ENCODE measurements around the gene PGAP3.

The PGAP3 gene

DNA sequence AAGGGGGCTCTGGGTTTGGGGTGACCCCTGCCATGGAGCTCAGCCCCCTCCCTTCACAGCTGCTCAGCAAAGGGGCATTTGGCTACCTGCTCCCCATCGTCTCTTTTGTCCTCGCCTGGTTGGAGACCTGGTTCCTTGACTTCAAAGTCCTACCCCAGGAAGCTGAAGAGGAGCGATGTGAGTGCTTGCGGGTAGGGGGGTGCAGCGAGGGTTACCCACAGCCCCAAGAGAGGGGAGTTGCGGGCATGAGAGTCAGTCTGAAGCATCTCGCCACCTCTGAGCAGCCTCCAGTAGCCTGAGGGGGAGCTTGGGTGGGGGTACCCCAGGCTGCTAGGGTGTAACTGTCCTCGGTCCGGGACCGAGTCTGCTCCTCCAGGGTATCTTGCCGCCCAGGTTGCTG lies 29.5 kb downstream of the PGAP3 start:
- no peak for DNase-seq (ENCODE audit: extremely low read depth, low read depth)
- TF ChIP-seq, protein P1, sequence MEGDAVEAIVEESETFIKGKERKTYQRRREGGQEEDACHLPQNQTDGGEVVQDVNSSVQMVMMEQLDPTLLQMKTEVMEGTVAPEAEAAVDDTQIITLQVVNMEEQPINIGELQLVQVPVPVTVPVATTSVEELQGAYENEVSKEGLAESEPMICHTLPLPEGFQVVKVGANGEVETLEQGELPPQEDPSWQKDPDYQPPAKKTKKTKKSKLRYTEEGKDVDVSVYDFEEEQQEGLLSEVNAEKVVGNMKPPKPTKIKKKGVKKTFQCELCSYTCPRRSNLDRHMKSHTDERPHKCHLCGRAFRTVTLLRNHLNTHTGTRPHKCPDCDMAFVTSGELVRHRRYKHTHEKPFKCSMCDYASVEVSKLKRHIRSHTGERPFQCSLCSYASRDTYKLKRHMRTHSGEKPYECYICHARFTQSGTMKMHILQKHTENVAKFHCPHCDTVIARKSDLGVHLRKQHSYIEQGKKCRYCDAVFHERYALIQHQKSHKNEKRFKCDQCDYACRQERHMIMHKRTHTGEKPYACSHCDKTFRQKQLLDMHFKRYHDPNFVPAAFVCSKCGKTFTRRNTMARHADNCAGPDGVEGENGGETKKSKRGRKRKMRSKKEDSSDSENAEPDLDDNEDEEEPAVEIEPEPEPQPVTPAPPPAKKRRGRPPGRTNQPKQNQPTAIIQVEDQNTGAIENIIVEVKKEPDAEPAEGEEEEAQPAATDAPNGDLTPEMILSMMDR (IDR thresholded peaks at IDR 0.05; ENCODE audit: low read depth, low read length): no peak

DNA sequence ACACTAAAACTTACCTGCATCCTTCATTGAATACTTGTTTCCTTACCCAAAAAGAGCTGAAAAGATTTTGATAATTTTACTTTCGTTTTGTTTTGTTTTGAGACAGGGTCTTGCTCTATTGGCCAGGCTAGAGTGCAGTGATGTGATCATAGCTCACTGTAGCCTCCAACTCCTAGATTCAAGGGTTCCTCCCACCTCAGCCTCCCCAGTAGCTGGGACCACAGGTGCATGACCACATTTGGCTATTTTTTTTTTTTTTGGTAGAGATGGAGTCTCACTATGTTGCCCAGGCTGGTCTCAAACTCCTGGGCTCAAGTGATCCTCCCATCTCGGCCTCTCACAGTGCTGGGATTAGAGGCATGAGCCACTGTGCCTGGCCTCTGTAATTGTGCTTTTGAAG lies 32.8 kb downstream of the PGAP3 start:
- DNase-seq (ENCODE audit: extremely low read depth, low read depth): no peak
- TF ChIP-seq, protein P1 (IDR thresholded peaks at IDR 0.05; ENCODE audit: low read depth, low read length): no peak

DNA sequence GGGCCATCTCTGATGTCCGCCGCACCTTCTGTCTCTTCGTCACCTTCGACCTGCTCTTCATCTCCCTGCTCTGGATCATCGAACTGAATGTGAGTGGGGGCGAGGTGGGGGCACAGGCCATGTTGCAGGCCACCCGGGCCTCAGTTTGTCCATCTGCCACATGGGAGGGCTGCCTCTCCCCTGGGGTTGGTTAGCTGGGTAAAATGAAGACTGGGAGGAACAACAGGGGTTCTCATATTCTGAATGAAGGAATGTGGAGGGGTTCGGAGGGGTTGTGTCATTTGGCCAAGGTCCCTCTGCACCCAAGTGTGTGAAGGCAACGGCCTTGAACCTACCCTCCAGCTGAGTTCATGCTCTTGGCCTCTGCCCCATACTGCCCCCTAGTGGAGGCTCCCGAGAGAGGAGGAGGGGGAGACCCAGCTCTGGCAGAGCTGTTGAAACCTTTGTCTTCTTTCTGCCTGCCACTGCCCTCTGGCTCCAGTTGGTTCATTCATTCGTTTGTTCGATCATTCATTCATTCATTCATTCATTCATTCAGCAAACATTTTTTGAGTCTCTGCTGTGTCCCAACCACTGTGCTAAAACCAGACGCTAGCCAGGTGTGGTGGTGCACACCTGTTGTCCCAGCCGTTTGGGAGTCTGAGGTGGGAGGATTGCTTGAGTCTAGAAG lies 34.1 kb downstream of the PGAP3 start:
- no peak for DNase-seq (ENCODE audit: extremely low read depth, low read depth)
- TF ChIP-seq, protein P1 (IDR thresholded peaks at IDR 0.05; ENCODE audit: low read depth, low read length): peak; percentile 76

DNA sequence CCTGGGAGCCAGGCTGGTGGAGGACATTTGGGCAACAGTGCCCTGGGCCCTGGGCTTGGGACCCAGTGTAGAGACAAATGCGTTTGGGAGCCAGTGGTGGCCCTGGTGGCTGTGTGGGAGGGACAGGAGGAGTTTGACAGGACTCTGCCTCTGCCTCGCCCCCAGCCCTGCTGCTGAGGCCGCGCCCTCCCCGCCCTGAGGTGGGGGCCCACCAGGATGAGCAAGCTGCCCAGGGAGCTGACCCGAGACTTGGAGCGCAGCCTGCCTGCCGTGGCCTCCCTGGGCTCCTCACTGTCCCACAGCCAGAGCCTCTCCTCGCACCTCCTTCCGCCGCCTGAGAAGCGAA lies 34.6 kb downstream of the PGAP3 start:
- TF ChIP-seq, protein P1 (IDR thresholded peaks at IDR 0.05; ENCODE audit: low read depth, low read length): no peak
- DNase-seq (ENCODE audit: extremely low read depth, low read depth): no peak

DNA sequence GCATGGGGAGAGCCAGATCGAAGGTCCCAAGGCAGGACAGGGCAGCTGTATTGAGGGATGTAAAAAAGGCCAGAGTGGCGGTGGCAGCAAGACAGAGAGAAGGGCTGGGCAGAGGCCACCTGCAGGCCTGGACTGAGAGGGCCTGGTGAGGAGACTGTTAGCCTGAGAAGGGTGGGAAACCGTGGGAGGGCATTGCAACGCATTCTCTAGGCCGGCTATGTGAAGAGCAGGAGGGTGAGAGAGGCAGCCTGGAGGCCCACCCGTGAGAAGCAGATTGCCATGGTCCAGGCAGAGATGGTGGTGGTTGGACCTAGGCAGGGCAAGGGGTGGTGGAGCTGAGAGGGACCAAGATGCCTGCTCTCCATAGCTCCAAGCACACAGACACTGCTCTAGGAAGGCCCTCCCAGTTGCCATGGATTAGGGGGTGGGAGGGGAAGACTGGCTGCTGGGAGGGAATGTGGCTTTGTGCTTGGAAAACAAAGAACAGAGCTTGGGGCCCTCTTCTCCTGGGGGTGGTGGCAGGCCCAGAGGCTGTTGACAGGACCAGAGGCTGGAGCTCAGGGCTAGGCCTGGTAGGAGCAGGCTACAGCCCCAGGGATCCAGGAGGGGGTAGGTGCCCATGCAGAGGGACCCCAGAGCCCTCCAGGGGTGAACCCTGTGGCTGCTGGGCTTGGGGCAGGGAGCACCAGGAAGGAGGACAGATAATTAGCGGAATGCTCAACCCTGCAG lies 35.1 kb downstream of the PGAP3 start:
- DNase-seq (ENCODE audit: extremely low read depth, low read depth): no peak
- TF ChIP-seq, protein P1 (IDR thresholded peaks at IDR 0.05; ENCODE audit: low read depth, low read length): no peak

DNA sequence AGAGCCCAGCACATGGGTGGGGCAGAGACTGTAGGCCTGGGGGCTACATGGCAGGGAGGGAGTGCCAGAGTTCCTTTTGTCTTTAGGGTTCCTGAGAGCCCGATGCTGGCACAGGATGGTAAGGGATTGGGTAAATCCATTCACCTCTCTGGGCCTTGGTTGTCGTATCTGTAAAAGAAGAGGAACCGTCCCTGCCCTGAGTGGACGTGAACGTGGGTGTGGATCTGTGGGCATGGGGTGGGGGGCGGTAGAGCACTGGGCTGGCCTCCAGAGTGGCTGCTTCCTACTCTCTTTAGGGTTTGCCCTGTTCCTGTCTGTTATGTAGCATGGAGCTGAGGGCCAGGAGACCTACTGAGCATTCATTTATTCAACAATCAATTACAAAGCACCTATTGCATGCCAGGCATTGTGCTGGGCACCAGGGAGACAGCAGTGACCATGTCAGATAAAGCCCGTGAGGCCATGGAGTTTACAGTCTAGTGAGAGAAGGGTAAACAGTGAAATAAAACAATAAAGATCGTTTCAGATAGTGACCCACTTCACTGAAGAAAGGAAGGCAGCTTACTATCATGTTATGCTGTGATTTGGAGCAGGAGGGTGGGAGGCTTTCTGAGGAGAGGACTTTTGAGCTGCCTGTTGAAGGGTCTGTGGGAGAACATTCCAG lies 35.8 kb downstream of the PGAP3 start:
- TF ChIP-seq, protein P1 (IDR thresholded peaks at IDR 0.05; ENCODE audit: low read depth, low read length): no peak
- no peak for DNase-seq (ENCODE audit: extremely low read depth, low read depth)

DNA sequence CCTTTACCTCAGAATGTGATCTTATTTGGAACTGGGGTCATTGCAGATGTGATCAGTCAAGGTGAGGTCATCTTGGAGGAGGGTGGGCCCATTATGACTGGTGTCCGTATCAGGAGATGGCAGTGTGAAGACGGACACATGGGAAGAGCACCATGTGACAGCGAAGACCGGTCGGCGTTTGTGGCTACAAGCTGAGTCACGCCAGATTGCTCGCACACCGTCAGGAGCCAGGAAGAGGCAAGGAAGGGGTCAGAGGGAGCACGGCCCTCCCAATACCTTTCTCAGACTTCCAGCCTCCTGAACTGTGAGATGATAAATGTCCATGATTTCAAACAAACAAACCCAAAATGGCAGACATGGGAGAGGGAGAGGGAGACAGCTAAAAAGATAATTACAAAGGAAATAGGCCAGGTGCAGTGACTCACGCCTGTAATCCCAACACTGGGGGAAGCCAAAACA lies 37.7 kb downstream of the PGAP3 start:
- no peak for DNase-seq (ENCODE audit: extremely low read depth, low read depth)
- TF ChIP-seq, protein P1 (IDR thresholded peaks at IDR 0.05; ENCODE audit: low read depth, low read length): no peak
